H1 (cell line): ENCODE measurements around the gene MREG. TPM values are rescaled to one million over a fixed set of nuclear protein-coding genes. Genes with fewer than 3 reads are reported as not detected.
A peak's percentile ranks its signal among the peaks of the same experiment; 100 is the strongest.

Experiments used
- CTCF ChIA-PET: fragments of 300-600 bp; sonication (Branson Sonifier 250); formaldehyde crosslinking; loops from one replicate; lab custom pipeline; 2021; ENCODE audit not compliant: partially characterized antibody; lab: Charles Lee
- POLR2A ChIA-PET: fragments of 300-600 bp; sonication (Branson Sonifier 250); formaldehyde crosslinking; loops from one replicate; lab custom pipeline; 2021; ENCODE audit warnings: inconsistent platforms; ENCODE audit not compliant: partially characterized antibody; lab: Charles Lee
- DNase-seq, 2 experiments: peaks; one replicate each; pipeline versions ENCODE4 v3.0.0 to v3.0.0-alpha.2; 2010 to 2022; ENCODE audit warnings: low spot score in 2 of 2, low read depth in 1 of 2, mixed read lengths in 1 of 2
- FAIRE-seq: peaks from 2 replicates; lab custom pipeline; 2011; peaks lifted over from hg19 to GRCh38; lab: Jason Lieb, UNC
- H2AFZ ChIP-seq: 2 replicates; pipeline ENCODE4 v1.8.1; 2012; ENCODE audit warnings: low read length, inconsistent platforms
- H2AK5ac ChIP-seq: 2 replicates; pipeline ENCODE4 v1.6.1; 2013; ENCODE audit warnings: low read depth, low read length
- H2BK120ac ChIP-seq: replicated peaks from 2 replicates; pipeline ENCODE3; 2013; ENCODE audit warnings: low read depth, low read length, inconsistent platforms
- H2BK12ac ChIP-seq: 2 replicates; pipeline ENCODE4 v1.6.1; 2013; ENCODE audit warnings: low read depth, low read length
- H2BK15ac ChIP-seq: 2 replicates; pipeline ENCODE4 v1.6.1; 2013; ENCODE audit warnings: low read length
- H2BK20ac ChIP-seq: 2 replicates; pipeline ENCODE4 v1.6.1; 2013; ENCODE audit warnings: low read length
- H2BK5ac ChIP-seq: 2 replicates; pipeline ENCODE4 v1.6.1; 2013; ENCODE audit warnings: low read depth, low read length
- H3K14ac ChIP-seq: 2 replicates; pipeline ENCODE4 v1.6.1; 2013; ENCODE audit warnings: inconsistent platforms; ENCODE audit not compliant: insufficient read length
- H3K18ac ChIP-seq: 2 replicates; pipeline ENCODE4 v1.6.1; 2013; ENCODE audit warnings: low read length; ENCODE audit errors: extremely low read depth
- H3K23ac ChIP-seq: 2 replicates; pipeline ENCODE4 v1.6.1; 2013; ENCODE audit warnings: inconsistent platforms; ENCODE audit not compliant: insufficient read length
- H3K23me2 ChIP-seq: 2 replicates; pipeline ENCODE4 v1.6.1; 2013; ENCODE audit warnings: low read depth, low read length
- H3K27ac ChIP-seq: 2 replicates; pipeline ENCODE4 v1.6.1; 2011; ENCODE audit warnings: low read depth, low read length, inconsistent platforms
- H3K27me3 ChIP-seq, 4 experiments: replicated peaks in 1 of 4; 1 replicate in 1 of 4; 2 replicates in 3 of 4; pipeline versions ENCODE4 v1.6.1 to v1.8.1; 2011 to 2013; ENCODE audit warnings: low read length in 3 of 4, mild to moderate bottlenecking in 3 of 4, inconsistent platforms in 2 of 4, mixed read lengths in 2 of 4, moderate library complexity in 1 of 4; ENCODE audit not compliant: control insufficient read depth in 3 of 4, insufficient read depth in 3 of 4; ENCODE audit errors: extremely low read depth in 1 of 4
- H3K36me3 ChIP-seq, 4 experiments: 2 replicates each; pipeline versions ENCODE4 v1.6.1 to v1.8.1; 2011 to 2013; ENCODE audit warnings: mild to moderate bottlenecking in 4 of 4, low read length in 3 of 4, moderate library complexity in 2 of 4, control low read depth in 1 of 4, inconsistent platforms in 1 of 4; ENCODE audit not compliant: insufficient read depth in 4 of 4, control insufficient read depth in 2 of 4
- H3K4ac ChIP-seq: replicated peaks from 2 replicates; pipeline ENCODE3; 2013; ENCODE audit warnings: low read length, low read depth, mixed read lengths, inconsistent platforms; ENCODE audit not compliant: insufficient read length
- H3K4me1 ChIP-seq, 4 experiments: replicated peaks in 1 of 4; 1 replicate in 1 of 4; 2 replicates in 3 of 4; pipeline versions ENCODE4 v1.6.1 to v1.8.1; 2011 to 2013; ENCODE audit warnings: low read length in 3 of 4, inconsistent platforms in 2 of 4, mixed read lengths in 1 of 4; ENCODE audit not compliant: insufficient read depth in 4 of 4, control insufficient read depth in 3 of 4
- H3K4me2 ChIP-seq, 2 experiments: 2 replicates each; pipeline versions ENCODE4 v1.6.1 to v1.8.1; 2011 to 2013; ENCODE audit warnings: low read depth in 2 of 2, low read length in 2 of 2, control low read depth in 1 of 2, inconsistent platforms in 1 of 2, mild to moderate bottlenecking in 1 of 2; ENCODE audit not compliant: insufficient read depth in 1 of 2
- H3K4me3 ChIP-seq, 4 experiments: fragments of 200-600, 300-600 bp in 1 of 4; sonication (generic), shearing (Covaris generic), sonication (Bioruptor Twin) in 1 of 4; 2 replicates each; pipeline versions ENCODE4 v1.5.1 to v1.8.1; 2011 to 2016; ENCODE audit warnings: low read length in 4 of 4, low read depth in 3 of 4, control low read depth in 2 of 4, inconsistent platforms in 2 of 4, mild to moderate bottlenecking in 2 of 4, mixed read lengths in 1 of 4, moderate library complexity in 1 of 4; ENCODE audit not compliant: insufficient read depth in 2 of 4; ENCODE audit errors: extremely low read depth in 1 of 4
- H3K56ac ChIP-seq: replicated peaks from 2 replicates; pipeline ENCODE3; 2013; ENCODE audit warnings: low read depth, mild to moderate bottlenecking, mixed read lengths, low read length, inconsistent platforms; ENCODE audit not compliant: insufficient read length
- H3K79me1 ChIP-seq: 2 replicates; pipeline ENCODE4 v1.6.1; 2013; ENCODE audit warnings: low read depth, low read length, control low read depth
- H3K79me2 ChIP-seq, 2 experiments: 2 replicates each; pipeline versions ENCODE4 v1.6.1 to v1.8.1; 2012 to 2013; ENCODE audit warnings: low read length in 2 of 2, mild to moderate bottlenecking in 2 of 2, inconsistent platforms in 1 of 2; ENCODE audit not compliant: insufficient read depth in 2 of 2, control insufficient read depth in 1 of 2
- H3K9ac ChIP-seq, 4 experiments: replicated peaks in 1 of 4; 1 replicate in 1 of 4; 2 replicates in 3 of 4; pipeline versions ENCODE4 v1.6.1 to v1.8.1; 2011 to 2013; ENCODE audit warnings: low read depth in 3 of 4, low read length in 3 of 4, control low read depth in 2 of 4, mild to moderate bottlenecking in 2 of 4, moderate library complexity in 2 of 4, inconsistent platforms in 1 of 4; ENCODE audit errors: extremely low read depth in 1 of 4
- H3K9me3 ChIP-seq, 2 experiments: 2 replicates each; pipeline versions ENCODE4 v1.6.1 to v1.8.1; 2012 to 2013; ENCODE audit warnings: mild to moderate bottlenecking in 2 of 2, moderate library complexity in 2 of 2, control low read depth in 1 of 2, inconsistent platforms in 1 of 2, low read depth in 1 of 2, low read length in 1 of 2, mixed read lengths in 1 of 2; ENCODE audit not compliant: insufficient read depth in 2 of 2
- H4K20me1 ChIP-seq, 2 experiments: replicated peaks in 1 of 2; 2 replicates each; pipeline versions ENCODE3 to v1.8.1; 2011 to 2013; ENCODE audit warnings: inconsistent platforms in 2 of 2, low read length in 2 of 2, mild to moderate bottlenecking in 1 of 2; ENCODE audit not compliant: insufficient read depth in 2 of 2, control insufficient read depth in 1 of 2
- H4K5ac ChIP-seq: 2 replicates; pipeline ENCODE4 v1.6.1; 2013; ENCODE audit warnings: low read length, low read depth, mixed read lengths, inconsistent platforms; ENCODE audit not compliant: insufficient read length
- H4K8ac ChIP-seq: 2 replicates; pipeline ENCODE4 v1.8.0; 2013; ENCODE audit warnings: mild to moderate bottlenecking, moderate library complexity, low read length, inconsistent platforms; ENCODE audit not compliant: insufficient read depth; ENCODE audit errors: extremely low read depth
- H4K91ac ChIP-seq: replicated peaks from 2 replicates; pipeline ENCODE3; 2013; ENCODE audit warnings: low read length, mixed read lengths, inconsistent platforms; ENCODE audit not compliant: insufficient read length
- JUND ChIP-seq: IDR thresholded peaks from 2 replicates; pipeline ENCODE4 v1.6.1; 2011; ENCODE audit warnings: mild to moderate bottlenecking, improper control_type of control experiment, low read length
- POLR2A ChIP-seq, 2 experiments: IDR thresholded peaks; 1 replicate in 1 of 2; 2 replicates in 1 of 2; pipeline ENCODE4 v1.6.1; 2011; ENCODE audit warnings: low read depth in 2 of 2, low read length in 2 of 2, mild to moderate bottlenecking in 2 of 2; ENCODE audit errors: control extremely low read depth in 1 of 2
- RFX5 ChIP-seq: IDR thresholded peaks from 2 replicates; pipeline ENCODE4 v1.6.1; 2011; ENCODE audit warnings: low read depth, low read length, improper control_type of control experiment, borderline replicate concordance
- SIN3A ChIP-seq, 2 experiments: IDR thresholded peaks in 1 of 2; conservative IDR thresholded peaks in 1 of 2; 2 replicates each; pipeline ENCODE4 v1.6.1; 2011 to 2012; ENCODE audit warnings: low read length in 2 of 2, improper control_type of control experiment in 1 of 2, low read depth in 1 of 2, mild to moderate bottlenecking in 1 of 2
- ZNF274 ChIP-seq: IDR thresholded peaks from 2 replicates; pipeline ENCODE4 v1.7.0; 2012; ENCODE audit warnings: low read length, borderline replicate concordance; ENCODE audit errors: extremely low read depth
- WGBS, 2 experiments: shearing (Covaris generic) in 1 of 2; methylation state at CpG; one replicate each; pipeline versions ENCODE4 v1.1.6 to v1.1.7; 2013 to 2015; ENCODE audit warnings: low lambda C conversion rate in 2 of 2, mixed read lengths in 2 of 2, inconsistent platforms in 1 of 2, low coverage in 1 of 2, missing lambda C conversion rate in 1 of 2; ENCODE audit not compliant: insufficient replicate concordance in 2 of 2, insufficient coverage in 1 of 2, insufficient read length in 1 of 2; ENCODE audit errors: extremely low coverage in 1 of 2, missing lambda C conversion rate in 1 of 2; 5-methylcytosine and 5-hydroxymethylcytosine counted together
- polyA plus RNA-seq, 7 experiments: library from polyadenylated mRNA; depleted of rRNA in 3 of 7; stranded (reverse) in 5 of 7; unstranded in 2 of 7; fragments of >200 nt in 5 of 7; fragments of 200-250 nt in 2 of 7; gene quantifications; 1 replicate in 5 of 7; 2 replicates in 1 of 7; 4 replicates in 1 of 7; pipeline versions ENCODE4 v1.2.1 to v1.2.3, GENCODE V29; 2011 to 2013; ENCODE audit warnings: missing spikeins in 2 of 7, mixed read lengths in 2 of 7
- total RNA-seq: library from RNA; stranded (reverse); fragmentation: NEBNext Ultra II Directional; extraction: Animal tissue kit (Norgen Biotek cat#: 25700); gene quantifications from 2 replicates; pipeline ENCODE4 v1.2.1, GENCODE V29; 2021

Gene MREG
- total and polyA plus RNA-seq, 2 of the 8 experiments (the other 6 are each of a cell fraction or from before 2014, with no cell fraction given), result 7.5 to 31.9 TPM

DNA sequence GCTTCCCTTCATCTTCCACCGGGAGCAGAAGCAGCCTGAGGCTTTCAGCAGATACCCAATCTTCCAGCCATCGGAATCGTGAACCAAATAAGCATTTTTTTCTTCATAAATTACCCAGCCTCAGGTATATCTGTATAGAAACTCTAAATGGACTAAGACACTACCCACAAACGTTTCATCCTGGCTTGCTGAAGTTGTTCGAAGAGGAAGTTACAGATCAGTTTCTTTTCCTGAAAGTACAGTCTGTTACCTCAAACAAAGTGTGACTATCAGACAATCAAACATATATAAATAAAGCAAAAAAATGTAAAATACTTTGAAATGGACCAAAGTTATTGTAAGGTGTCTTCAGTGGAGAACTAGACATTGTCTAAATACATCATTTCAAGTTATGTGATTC, 97.9 kb downstream of the MREG start:
- H2BK12ac ChIP-seq, result no peak overlapping the region
- no peak overlapping the region for H2BK5ac ChIP-seq
- H2AK5ac ChIP-seq, result no peak overlapping the region
- CTCF ChIA-PET, result interaction anchor here (0.5 to 1.2 kb wide), 5 partner anchors 12 to 126 kb away, joined by 3 read pairs; no protein-coding TSS in a partner anchor
- no peaks in the 10 kb centered on the region for H3K27me3 ChIP-seq
- no peak overlapping the region for H4K91ac ChIP-seq
- H3K36me3 ChIP-seq, result no peaks in the 10 kb centered on the region
- no peaks in the 10 kb centered on the region for H3K23me2 ChIP-seq
- H4K8ac ChIP-seq, result no peak overlapping the region
- H3K4me3 ChIP-seq, result no peak overlapping the region
- H3K9ac ChIP-seq, result no peak overlapping the region
- no peak overlapping the region for H2BK20ac ChIP-seq
- H3K79me1 ChIP-seq, result no peaks in the 10 kb centered on the region
- no peak overlapping the region for H3K14ac ChIP-seq
- no peaks in the 10 kb centered on the region for H3K79me2 ChIP-seq
- H3K4ac ChIP-seq, result no peak overlapping the region
- WGBS, 2 experiments, result 84% methylated on average over 5 of the region's 5 CpGs; no CpG with 5 or more reads in 1 of the 2 experiments
- peaks cover 0 to 15% (median 5%) of the 10 kb centered on the region in 4 experiments; a peak in 3 of 7 replicates for H3K4me1 ChIP-seq
- no peaks in the 10 kb centered on the region for H4K20me1 ChIP-seq
- H4K5ac ChIP-seq, result no peak overlapping the region
- POLR2A ChIA-PET, result no interaction called here
- no peak overlapping the region for H3K56ac ChIP-seq
- H3K18ac ChIP-seq, result no peak overlapping the region
- H2BK120ac ChIP-seq, result no peak overlapping the region
- no peak overlapping the region for H2BK15ac ChIP-seq
- DNase-seq (peak in 1 of 2 experiments; percentile 3), FAIRE-seq (no peak)
- H3K4me2 ChIP-seq, result no peak overlapping the region
- H2AFZ ChIP-seq, result no peak overlapping the region
- H3K9me3 ChIP-seq, result peaks cover 0 to 2% of the 10 kb centered on the region in 2 experiments; a peak in 1 of 4 replicates
- no peak overlapping the region for H3K27ac ChIP-seq
- no peak overlapping the region for H3K23ac ChIP-seq
- TF ChIP-seq RFX5 (no peak), POLR2A (IDR thresholded peaks at IDR 0.05; ENCODE audit: control extremely low read depth in 1 of 2, low read depth in 2 of 2, low read length in 2 of 2) (no peak), SIN3A (conservative IDR thresholded peaks at IDR 0.05 in 1 of 2, IDR thresholded peaks at IDR 0.05 in 1 of 2; ENCODE audit: low read depth in 1 of 2, low read length in 2 of 2) (no peak), ZNF274 (no peak), JUND (no peak)
